ENCODE measurements around the gene MAGEB18.

The MAGEB18 gene

DNA sequence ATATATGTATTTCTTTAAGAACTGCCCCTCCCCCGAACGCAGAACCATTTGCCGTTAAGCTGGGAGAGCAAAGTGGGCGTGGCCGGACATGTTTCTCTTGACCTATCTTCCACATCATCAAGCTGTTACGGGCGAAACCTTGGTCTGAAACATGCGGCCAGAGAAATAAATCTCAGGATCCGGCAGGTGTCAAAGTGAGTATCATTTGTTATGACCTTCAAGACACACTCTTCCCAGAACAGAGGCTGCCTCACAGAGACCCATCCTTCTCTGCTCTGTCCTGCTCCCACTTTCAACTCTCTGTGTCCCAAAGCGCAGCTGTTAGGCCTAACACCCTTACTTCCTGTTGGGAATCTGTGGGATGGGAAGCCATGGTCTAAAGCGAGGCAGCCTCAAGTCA is at the start of gene MAGEB18:
MAGEB18 (plus strand) TSS at position 70 of the 400 bp plus-strand sequence. CDS start 643 bp downstream, outside the sequence.
- no peaks in the 10 kb centered on the region for H3K36me3 ChIP-seq (ENCODE audit: insufficient read depth, low read length)
- H3K4me1 ChIP-seq (ENCODE audit: insufficient read depth, low read length, severe bottlenecking) = no peaks in the 10 kb centered on the region
- TF ChIP-seq EZH2 (IDR thresholded peaks at IDR 0.05; ENCODE audit: borderline replicate concordance, low read length) = no peak
- TF ChIP-seq, protein P1, sequence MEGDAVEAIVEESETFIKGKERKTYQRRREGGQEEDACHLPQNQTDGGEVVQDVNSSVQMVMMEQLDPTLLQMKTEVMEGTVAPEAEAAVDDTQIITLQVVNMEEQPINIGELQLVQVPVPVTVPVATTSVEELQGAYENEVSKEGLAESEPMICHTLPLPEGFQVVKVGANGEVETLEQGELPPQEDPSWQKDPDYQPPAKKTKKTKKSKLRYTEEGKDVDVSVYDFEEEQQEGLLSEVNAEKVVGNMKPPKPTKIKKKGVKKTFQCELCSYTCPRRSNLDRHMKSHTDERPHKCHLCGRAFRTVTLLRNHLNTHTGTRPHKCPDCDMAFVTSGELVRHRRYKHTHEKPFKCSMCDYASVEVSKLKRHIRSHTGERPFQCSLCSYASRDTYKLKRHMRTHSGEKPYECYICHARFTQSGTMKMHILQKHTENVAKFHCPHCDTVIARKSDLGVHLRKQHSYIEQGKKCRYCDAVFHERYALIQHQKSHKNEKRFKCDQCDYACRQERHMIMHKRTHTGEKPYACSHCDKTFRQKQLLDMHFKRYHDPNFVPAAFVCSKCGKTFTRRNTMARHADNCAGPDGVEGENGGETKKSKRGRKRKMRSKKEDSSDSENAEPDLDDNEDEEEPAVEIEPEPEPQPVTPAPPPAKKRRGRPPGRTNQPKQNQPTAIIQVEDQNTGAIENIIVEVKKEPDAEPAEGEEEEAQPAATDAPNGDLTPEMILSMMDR (IDR thresholded peaks at IDR 0.05; ENCODE audit: low read length) = no peak
- no peak within 1 kb of the TSS for H3K9ac ChIP-seq (ENCODE audit: low read length)
- no peak within 1 kb of the TSS for H3K27ac ChIP-seq (ENCODE audit: low read depth, low read length, poor library complexity, severe bottlenecking)
- no peak within 1 kb of the TSS for H2AFZ ChIP-seq (ENCODE audit: low read length)
- H3K27me3 ChIP-seq (ENCODE audit: insufficient read depth, low read length) = no peaks in the 10 kb centered on the region
- no peak within 1 kb of the TSS for H3K4me2 ChIP-seq (ENCODE audit: low read length)
- H3K9me2 ChIP-seq (ENCODE audit: low read depth, low read length) = no peaks in the 10 kb centered on the region
- H3K79me2 ChIP-seq (ENCODE audit: insufficient read depth, low read length) = no peaks in the 10 kb centered on the region
- H4K20me1 ChIP-seq (ENCODE audit: insufficient read depth, low read length) = no peaks in the 10 kb centered on the region
- no peaks in the 10 kb centered on the region for H3K9me3 ChIP-seq (ENCODE audit: low read length)
- no peak within 1 kb of the TSS for H3K4me3 ChIP-seq (ENCODE audit: low read depth, low read length, poor library complexity, severe bottlenecking)
- H3F3A ChIP-seq (ENCODE audit: insufficient read depth, low read length) = no peaks in the 10 kb centered on the region

DNA sequence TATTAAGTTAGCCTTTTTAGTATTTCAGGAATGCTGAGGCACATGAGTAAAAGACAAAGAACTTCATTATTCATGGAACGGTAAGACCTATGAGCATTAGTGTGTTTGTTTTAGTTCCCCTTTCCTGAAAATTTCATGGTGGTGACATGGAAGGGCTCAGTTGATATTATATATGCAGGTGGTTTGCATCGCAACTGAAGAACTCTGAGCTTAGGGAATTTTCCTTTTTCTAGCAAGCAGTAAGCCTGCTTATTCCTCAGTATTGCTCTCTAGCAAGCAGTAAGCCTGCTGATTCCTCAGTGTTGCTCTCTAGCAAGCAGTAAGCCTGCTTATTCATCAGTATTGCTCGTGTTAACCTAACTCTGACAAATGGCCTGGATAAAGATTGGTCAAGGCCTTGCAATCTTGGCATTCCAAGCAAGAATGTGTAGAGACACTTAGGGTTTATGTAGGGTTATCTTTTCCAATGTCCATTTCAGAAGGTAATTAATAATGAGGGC is 37.7 kb upstream of the MAGEB18 start:
- no peaks in the 10 kb centered on the region for H3K9me3 ChIP-seq (ENCODE audit: low read length)
- no peaks in the 10 kb centered on the region for H3K9me2 ChIP-seq (ENCODE audit: low read depth, low read length)
- H2AFZ ChIP-seq (ENCODE audit: low read length) = no peak overlapping the region
- H3K27me3 ChIP-seq (ENCODE audit: insufficient read depth, low read length) = no peaks in the 10 kb centered on the region
- no peak overlapping the region for H3K4me2 ChIP-seq (ENCODE audit: low read length)
- H3K9ac ChIP-seq (ENCODE audit: low read length) = no peak overlapping the region
- no peaks in the 10 kb centered on the region for H3K4me1 ChIP-seq (ENCODE audit: insufficient read depth, low read length, severe bottlenecking)
- H3K27ac ChIP-seq (ENCODE audit: low read depth, low read length, poor library complexity, severe bottlenecking) = no peak overlapping the region
- H3F3A ChIP-seq (ENCODE audit: insufficient read depth, low read length) = no peaks in the 10 kb centered on the region
- no peaks in the 10 kb centered on the region for H3K79me2 ChIP-seq (ENCODE audit: insufficient read depth, low read length)
- H3K36me3 ChIP-seq (ENCODE audit: insufficient read depth, low read length) = no peaks in the 10 kb centered on the region
- no peak for TF ChIP-seq EZH2 (IDR thresholded peaks at IDR 0.05; ENCODE audit: borderline replicate concordance, low read length)
- TF ChIP-seq, protein P1 (IDR thresholded peaks at IDR 0.05; ENCODE audit: low read length) = no peak
- H3K4me3 ChIP-seq (ENCODE audit: low read depth, low read length, poor library complexity, severe bottlenecking) = no peak overlapping the region
- no peaks in the 10 kb centered on the region for H4K20me1 ChIP-seq (ENCODE audit: insufficient read depth, low read length)

GRCh38 chrX:26109142-26109541 is 29.0 kb upstream of the MAGEB18 start:
- H3K4me1 ChIP-seq (ENCODE audit: insufficient read depth, low read length, severe bottlenecking) = no peaks in the 10 kb centered on the region
- H4K20me1 ChIP-seq (ENCODE audit: insufficient read depth, low read length) = no peaks in the 10 kb centered on the region
- no peaks in the 10 kb centered on the region for H3K9me3 ChIP-seq (ENCODE audit: low read length)
- no peak overlapping the region for H3K4me2 ChIP-seq (ENCODE audit: low read length)
- no peaks in the 10 kb centered on the region for H3F3A ChIP-seq (ENCODE audit: insufficient read depth, low read length)
- no peaks in the 10 kb centered on the region for H3K79me2 ChIP-seq (ENCODE audit: insufficient read depth, low read length)
- no peaks in the 10 kb centered on the region for H3K9me2 ChIP-seq (ENCODE audit: low read depth, low read length)
- H3K27me3 ChIP-seq (ENCODE audit: insufficient read depth, low read length) = no peaks in the 10 kb centered on the region
- TF ChIP-seq, protein P1 (IDR thresholded peaks at IDR 0.05; ENCODE audit: low read length) = no peak
- TF ChIP-seq EZH2 (IDR thresholded peaks at IDR 0.05; ENCODE audit: borderline replicate concordance, low read length) = no peak
- H3K4me3 ChIP-seq (ENCODE audit: low read depth, low read length, poor library complexity, severe bottlenecking) = no peak overlapping the region
- H3K36me3 ChIP-seq (ENCODE audit: insufficient read depth, low read length) = no peaks in the 10 kb centered on the region
- H2AFZ ChIP-seq (ENCODE audit: low read length) = no peak overlapping the region
- no peak overlapping the region for H3K27ac ChIP-seq (ENCODE audit: low read depth, low read length, poor library complexity, severe bottlenecking)
- H3K9ac ChIP-seq (ENCODE audit: low read length) = no peak overlapping the region

All from OCI-LY1 (cell line).